HT1080 (cell line): Measurements from ENCODE around the gene TRIM8. TPM values are rescaled to one million over a fixed set of nuclear protein-coding genes. Genes with fewer than 3 reads are reported as not detected.
A peak's percentile ranks its signal among the peaks of the same experiment; 100 is the strongest.
"Not testable (repeated sequence)": the region's sequence is repeated elsewhere in the genome, so short reads cannot be mapped to it uniquely, and the experiment has no call there.

Source experiments
- DNase-seq: peaks from one replicate; pipeline ENCODE4 v3.0.0-alpha.2; 2015; ENCODE audit warnings: low read depth
- total RNA-seq: library from RNA; depleted of rRNA; stranded (reverse); fragments of >200 nt; shearing (Covaris generic); gene quantifications from 2 replicates; pipeline ENCODE4 v1.2.3, GENCODE V29; 2014

TRIM8 gene
- total RNA-seq, 1 experiment from 2014 or later = 117 TPM

- no peak for DNase-seq
Measured at GRCh38 chr10:102649797-102650654, 5.7 kb downstream of the TRIM8 start.

GRCh38 chr10:102650655-102651454 lies 6.6 kb downstream of the TRIM8 start:
- DNase-seq = no peak

GRCh38 chr10:102651455-102652169 lies 7.3 kb downstream of the TRIM8 start:
- no peak for DNase-seq

- no peak for DNase-seq
Measured at GRCh38 chr10:102652170-102652916, 8.1 kb downstream of the TRIM8 start.

- DNase-seq = no peak
Measured at GRCh38 chr10:102653060-102653459, 8.8 kb downstream of the TRIM8 start.

GRCh38 chr10:102654566-102654965 lies 10.3 kb downstream of the TRIM8 start:
- no peak for DNase-seq

- no peak for DNase-seq
Measured at GRCh38 chr10:102654969-102655368, 10.7 kb downstream of the TRIM8 start.

- no peak for DNase-seq
Measured at GRCh38 chr10:102656026-102656425, 11.7 kb downstream of the TRIM8 start.

- no peak for DNase-seq
Measured at GRCh38 chr10:102656791-102657371, 12.6 kb downstream of the TRIM8 start.

- DNase-seq = no peak
Measured at GRCh38 chr10:102657451-102657850, 13.2 kb downstream of the TRIM8 start.

GRCh38 chr10:102657984-102658724 lies 13.9 kb downstream of the TRIM8 start:
- DNase-seq = peak; percentile 23

- no peak for DNase-seq
Measured at GRCh38 chr10:102658802-102659201, 14.5 kb downstream of the TRIM8 start.

GRCh38 chr10:102660888-102661657 lies 16.8 kb downstream of the TRIM8 start:
- no peak for DNase-seq

GRCh38 chr10:102661658-102662028 lies 17.4 kb downstream of the TRIM8 start:
- DNase-seq = no peak

GRCh38 chr10:102665904-102666509 lies 21.7 kb downstream of the TRIM8 start:
- DNase-seq = no peak

- DNase-seq = not testable (repeated sequence)
Measured at GRCh38 chr10:102667411-102667810, 23.1 kb downstream of the TRIM8 start.

GRCh38 chr10:102668326-102669107 lies 24.2 kb downstream of the TRIM8 start:
- DNase-seq = no peak
